Cardiac muscle cell (in vitro differentiated cells and primary cell): Measurements from ENCODE around the gene CAPN3. TPM values are rescaled to one million over a fixed set of nuclear protein-coding genes. Genes with fewer than 3 reads are reported as not detected.

Experiments
- DNase-seq, 2 donors: peaks; one replicate each; pipeline versions ENCODE4 v3.0.0 to v3.0.0-alpha.2; 2010 to 2017; ENCODE audit warnings: low read depth in 1 of 2, low spot score in 1 of 2
- H3K27ac ChIP-seq: fragments of 200-600 bp; sonication (generic); 2 replicates; pipeline ENCODE4 v1.5.1; 2016
- H3K27me3 ChIP-seq: fragments of 200-600 bp; sonication (generic); 2 replicates; pipeline ENCODE4 v1.6.0; 2016; ENCODE audit warnings: control low read depth
- H3K36me3 ChIP-seq: fragments of 200-600 bp; sonication (generic); 2 replicates; pipeline ENCODE4 v1.5.1; 2016; ENCODE audit warnings: control low read depth
- H3K4me1 ChIP-seq: fragments of 200-600 bp; sonication (generic); 2 replicates; pipeline ENCODE4 v1.8.1; 2017; ENCODE audit warnings: low read depth, mild to moderate bottlenecking, mixed run types
- H3K4me3 ChIP-seq: fragments of 200-600 bp; sonication (generic); 2 replicates; pipeline ENCODE4 v1.5.1; 2016; ENCODE audit warnings: mild to moderate bottlenecking
- H3K9me3 ChIP-seq: fragments of 200-600 bp; sonication (generic); 2 replicates; pipeline ENCODE4 v1.5.1; 2017; ENCODE audit warnings: low read depth, mild to moderate bottlenecking, control low read depth
- CTCF ChIP-seq: IDR thresholded peaks from 2 replicates; pipeline ENCODE4 v1.5.1; 2012; ENCODE audit warnings: low read depth, mild to moderate bottlenecking, low read length
- polyA plus RNA-seq: library from polyadenylated mRNA; unstranded; fragments of >200 nt; fragmentation: Nextera tagmentation; extraction: Ambion mirVana; gene quantifications from 2 replicates; pipeline ENCODE4 v1.2.1, GENCODE V29; 2016
- total RNA-seq: library from RNA; depleted of rRNA; stranded (reverse); fragments of >200 nt; gene quantifications from 2 replicates; pipeline ENCODE4 v1.2.3, GENCODE V29; 2016

CAPN3 gene
- total and polyA plus RNA-seq, 2 experiments from 2014 or later = 47.0 to 88.3 TPM

- Histone ChIP-seq H3K27ac (peak overlapping the region; percentile 26), H3K4me1 (peaks cover 4% of the 10 kb centered on the region), H3K27me3 (no peaks in the 10 kb centered on the region), H3K4me3 (no peak overlapping the region), H3K36me3 (peaks cover 4% of the 10 kb centered on the region), H3K9me3 (no peaks in the 10 kb centered on the region)
- TF ChIP-seq CTCF = no peak
- DNase-seq = no peak
These were observed 102.0 kb downstream of the CAPN3 start for GRCh38 chr15:42461261-42461660.

Other genes starting within 250 kb of the CAPN3 start
- gene PLA2G4F, start 202.9 kb upstream of the CAPN3 start, total RNA-seq = 0.78 and 2.9 TPM in 2 replicates
- 0.50 and 1.2 TPM in 2 replicates for gene PLA2G4F, start 202.9 kb upstream of the CAPN3 start, polyA plus RNA-seq
- 41.9 and 56.4 TPM in 2 replicates for gene VPS39, start 151.2 kb upstream of the CAPN3 start, total RNA-seq
- gene VPS39, start 151.2 kb upstream of the CAPN3 start, polyA plus RNA-seq = 35.7 and 45.7 TPM in 2 replicates
- gene GANC, start 86.3 kb upstream of the CAPN3 start, total RNA-seq = 17.6 and 22.2 TPM in 2 replicates
- 21.0 and 24.2 TPM in 2 replicates for gene GANC, start 86.3 kb upstream of the CAPN3 start, polyA plus RNA-seq
- 39.8 and 43.5 TPM in 2 replicates for gene TMEM87A, start 86.1 kb upstream of the CAPN3 start, total RNA-seq
- 59.2 and 85.5 TPM in 2 replicates for gene TMEM87A, start 86.1 kb upstream of the CAPN3 start, polyA plus RNA-seq
- gene ZNF106, start 131.6 kb downstream of the CAPN3 start, total RNA-seq = 19.8 and 32.3 TPM in 2 replicates
- gene ZNF106, start 131.6 kb downstream of the CAPN3 start, polyA plus RNA-seq = 29.5 and 39.2 TPM in 2 replicates
- 13.3 and 30.2 TPM in 2 replicates for gene SNAP23, start 136.1 kb downstream of the CAPN3 start, total RNA-seq
- gene SNAP23, start 136.1 kb downstream of the CAPN3 start, polyA plus RNA-seq = 17.8 and 31.2 TPM in 2 replicates
- 7.5 and 20.3 TPM in 2 replicates for gene LRRC57, start 189.3 kb downstream of the CAPN3 start, total RNA-seq
- gene LRRC57, start 189.3 kb downstream of the CAPN3 start, polyA plus RNA-seq = 10.7 and 18.0 TPM in 2 replicates
- gene HAUS2, start 189.3 kb downstream of the CAPN3 start, total RNA-seq = 19.1 and 26.9 TPM in 2 replicates
- 12.1 and 16.6 TPM in 2 replicates for gene HAUS2, start 189.3 kb downstream of the CAPN3 start, polyA plus RNA-seq
- gene STARD9, start 216.1 kb downstream of the CAPN3 start, total RNA-seq = 2.3 and 5.5 TPM in 2 replicates
- gene STARD9, start 216.1 kb downstream of the CAPN3 start, polyA plus RNA-seq = 2.0 and 2.2 TPM in 2 replicates